ENCODE data around the gene ANKMY2. TPM values are rescaled to one million over a fixed set of nuclear protein-coding genes. Genes with fewer than 3 reads are reported as not detected.

The ANKMY2 gene
- polyA plus RNA-seq, 3 donors = 4.8 to 7.5 (median 7.0) TPM

DNA sequence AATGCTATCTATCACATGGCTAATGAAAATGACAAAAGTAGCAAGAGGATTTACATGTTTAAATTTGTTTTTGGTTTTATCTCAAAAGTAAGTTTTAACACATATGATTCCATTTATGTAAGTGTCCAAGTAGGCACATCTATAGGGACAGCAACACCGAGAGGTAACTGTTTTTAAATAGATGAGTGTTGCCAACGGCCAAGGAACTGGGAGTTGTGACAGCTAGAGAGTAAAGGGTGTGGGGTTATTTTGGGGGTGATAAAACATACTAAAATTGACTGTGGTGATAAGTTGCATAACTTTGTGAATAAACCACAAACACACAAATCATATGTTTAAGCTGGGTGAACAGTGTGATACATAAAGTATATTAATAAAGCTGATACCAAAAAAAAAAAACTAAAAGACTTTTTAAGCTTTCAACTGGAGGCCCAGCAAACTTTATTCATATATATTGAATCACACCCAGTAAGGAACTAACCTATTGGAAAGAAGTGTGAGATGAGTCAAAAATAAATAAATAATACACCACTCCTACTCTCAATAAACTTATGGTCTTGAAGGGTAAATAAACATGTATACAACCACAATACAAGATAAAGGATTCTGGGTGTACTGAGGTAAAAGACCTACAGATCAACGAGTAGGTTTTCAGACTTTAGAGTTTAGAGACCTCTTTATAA, 85.9 kb downstream of the ANKMY2 start:
- Histone ChIP-seq H3K27me3 (ENCODE audit: control insufficient read depth in 2 of 2, insufficient read depth in 2 of 2, low read length in 2 of 2) (no peaks in the 10 kb centered on the region), H3K36me3 (replicated peaks in 1 of 2; ENCODE audit: control insufficient read depth in 1 of 2, insufficient read depth in 2 of 2, low read length in 2 of 2) (no peaks in the 10 kb centered on the region), H3K9me3 (replicated peaks in 1 of 2; ENCODE audit: control insufficient read depth in 1 of 2, insufficient read depth in 1 of 2, low read length in 2 of 2) (no peaks in the 10 kb centered on the region), H3K4me2 (replicated peaks; ENCODE audit: extremely low read depth, low read length, poor library complexity, severe bottlenecking) (no peak overlapping the region), H4K20me1 (ENCODE audit: insufficient read depth, low read length) (no peaks in the 10 kb centered on the region), H3K9ac (ENCODE audit: insufficient read depth, low read length, poor library complexity, severe bottlenecking) (no peak overlapping the region), H3K79me2 (ENCODE audit: insufficient read depth, low read length) (no peaks in the 10 kb centered on the region), H3K4me3 (replicated peaks in 1 of 3; ENCODE audit: low read depth in 2 of 3, low read length in 3 of 3) (no peak overlapping the region), H2AFZ (ENCODE audit: insufficient read depth, low read depth, low read length, poor library complexity, severe bottlenecking) (no peak overlapping the region), H3K4me1 (ENCODE audit: control insufficient read depth in 1 of 2, insufficient read depth in 2 of 2, low read length in 2 of 2) (no peaks in the 10 kb centered on the region), H3K27ac (ENCODE audit: low read depth in 1 of 2, low read length in 2 of 2) (no peak overlapping the region)
- 0% methylated on average over 1 of the region's 3 CpGs for WGBS (ENCODE audit: insufficient coverage)
- H3K4me3 Mint-ChIP-seq = no peak overlapping the region
- H3K27ac Mint-ChIP-seq = no peak overlapping the region
- no peak for DNase-seq
- TF ChIP-seq, protein P1, sequence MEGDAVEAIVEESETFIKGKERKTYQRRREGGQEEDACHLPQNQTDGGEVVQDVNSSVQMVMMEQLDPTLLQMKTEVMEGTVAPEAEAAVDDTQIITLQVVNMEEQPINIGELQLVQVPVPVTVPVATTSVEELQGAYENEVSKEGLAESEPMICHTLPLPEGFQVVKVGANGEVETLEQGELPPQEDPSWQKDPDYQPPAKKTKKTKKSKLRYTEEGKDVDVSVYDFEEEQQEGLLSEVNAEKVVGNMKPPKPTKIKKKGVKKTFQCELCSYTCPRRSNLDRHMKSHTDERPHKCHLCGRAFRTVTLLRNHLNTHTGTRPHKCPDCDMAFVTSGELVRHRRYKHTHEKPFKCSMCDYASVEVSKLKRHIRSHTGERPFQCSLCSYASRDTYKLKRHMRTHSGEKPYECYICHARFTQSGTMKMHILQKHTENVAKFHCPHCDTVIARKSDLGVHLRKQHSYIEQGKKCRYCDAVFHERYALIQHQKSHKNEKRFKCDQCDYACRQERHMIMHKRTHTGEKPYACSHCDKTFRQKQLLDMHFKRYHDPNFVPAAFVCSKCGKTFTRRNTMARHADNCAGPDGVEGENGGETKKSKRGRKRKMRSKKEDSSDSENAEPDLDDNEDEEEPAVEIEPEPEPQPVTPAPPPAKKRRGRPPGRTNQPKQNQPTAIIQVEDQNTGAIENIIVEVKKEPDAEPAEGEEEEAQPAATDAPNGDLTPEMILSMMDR (IDR thresholded peaks at IDR 0.05) = no peak
- H3K4me1 Mint-ChIP-seq = peaks cover 9% of the 10 kb centered on the region
- H3K36me3 Mint-ChIP-seq = no peaks in the 10 kb centered on the region
- H3K9me3 Mint-ChIP-seq = no peaks in the 10 kb centered on the region
- intact Hi-C loops (cut with micrococcal nuclease) = no loop called here
- peaks cover 0 to 3% (median 1%) of the 10 kb centered on the region in 3 donors for H3K27me3 Mint-ChIP-seq (ENCODE audit: low read depth in 3 of 3)

DNA sequence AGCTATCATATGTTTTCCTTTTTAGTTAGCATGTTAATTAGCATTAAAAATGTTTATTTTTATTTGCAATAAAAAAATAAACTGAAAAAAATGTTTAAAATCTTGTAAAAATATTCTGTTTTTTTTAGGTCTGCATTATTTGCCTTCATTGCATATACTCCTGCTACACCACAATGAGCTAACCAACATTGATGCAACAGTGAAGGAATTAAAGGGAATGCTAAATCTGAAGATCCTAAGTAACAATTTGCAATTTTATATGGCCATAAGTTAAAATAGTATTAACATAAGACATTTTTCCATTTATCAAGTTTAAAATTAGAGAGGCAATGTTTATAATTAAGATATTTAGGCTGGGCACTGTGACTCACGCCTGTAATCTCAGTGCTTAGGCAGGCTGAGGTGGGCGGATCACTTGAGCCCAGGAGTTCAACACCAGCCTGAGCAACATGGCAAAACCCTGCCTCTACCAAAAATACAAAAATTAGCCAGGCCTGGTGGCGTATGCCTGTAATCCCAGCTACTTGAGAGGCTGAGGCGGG, 86.7 kb downstream of the ANKMY2 start:
- TF ChIP-seq, protein P1 (IDR thresholded peaks at IDR 0.05) = no peak
- H3K27me3 Mint-ChIP-seq (ENCODE audit: low read depth in 3 of 3) = peaks cover 0 to 1% (median 0%) of the 10 kb centered on the region in 3 donors
- 100% methylated on average over 1 of the region's 4 CpGs for WGBS (ENCODE audit: insufficient coverage)

More for the DNA sequence above, 86.7 kb downstream of the ANKMY2 start:
- H3K36me3 ChIP-seq (replicated peaks in 1 of 2; ENCODE audit: control insufficient read depth in 1 of 2, insufficient read depth in 2 of 2, low read length in 2 of 2) = no peaks in the 10 kb centered on the region
- H4K20me1 ChIP-seq (ENCODE audit: insufficient read depth, low read length) = no peaks in the 10 kb centered on the region
- no peaks in the 10 kb centered on the region for H3K27me3 ChIP-seq (ENCODE audit: control insufficient read depth in 2 of 2, insufficient read depth in 2 of 2, low read length in 2 of 2)
- H3K36me3 Mint-ChIP-seq = no peaks in the 10 kb centered on the region
- H3K4me1 Mint-ChIP-seq = peaks cover 8% of the 10 kb centered on the region
- intact Hi-C loops (cut with micrococcal nuclease) = no loop called here
- H2AFZ ChIP-seq (ENCODE audit: insufficient read depth, low read depth, low read length, poor library complexity, severe bottlenecking) = no peak overlapping the region
- no peak overlapping the region for H3K4me2 ChIP-seq (replicated peaks; ENCODE audit: extremely low read depth, low read length, poor library complexity, severe bottlenecking)
- no peak overlapping the region for H3K9ac ChIP-seq (ENCODE audit: insufficient read depth, low read length, poor library complexity, severe bottlenecking)
- H3K27ac Mint-ChIP-seq = no peak overlapping the region
- DNase-seq = no peak
- H3K4me3 Mint-ChIP-seq = no peak overlapping the region
- H3K4me3 ChIP-seq (replicated peaks in 1 of 3; ENCODE audit: low read depth in 2 of 3, low read length in 3 of 3) = no peak overlapping the region
- H3K79me2 ChIP-seq (ENCODE audit: insufficient read depth, low read length) = no peaks in the 10 kb centered on the region
- H3K9me3 ChIP-seq (replicated peaks in 1 of 2; ENCODE audit: control insufficient read depth in 1 of 2, insufficient read depth in 1 of 2, low read length in 2 of 2) = no peaks in the 10 kb centered on the region
- H3K9me3 Mint-ChIP-seq = no peaks in the 10 kb centered on the region
- H3K27ac ChIP-seq (ENCODE audit: low read depth in 1 of 2, low read length in 2 of 2) = no peak overlapping the region
- no peaks in the 10 kb centered on the region for H3K4me1 ChIP-seq (ENCODE audit: control insufficient read depth in 1 of 2, insufficient read depth in 2 of 2, low read length in 2 of 2)
